Spleen (tissue), 7 donors: Measurements from ENCODE around the gene RNASE9.

Experiments used
- POLR2A ChIP-seq, 3 donors: fragments of 450-650 bp; IDR thresholded peaks; one replicate each; pipeline ENCODE4 v1.5.1; 2017; ENCODE audit warnings: antibody characterized with exemption in 3 of 3, mild to moderate bottlenecking in 1 of 3
- POLR2AphosphoS5 ChIP-seq, 3 donors: sonication (generic); formaldehyde crosslinking; IDR thresholded peaks; one replicate each; pipeline ENCODE4 v1.5.1; 2017; ENCODE audit warnings: antibody characterized with exemption in 3 of 3
- TF ChIP-seq, protein P1 (sequence below), 11 experiments: fragments of 200-600 bp in 7 of 11; fragments of 450-650 bp in 4 of 11; sonication (generic) in 4 of 11; IDR thresholded peaks in 8 of 11; conservative IDR thresholded peaks in 3 of 11; 1 replicate in 7 of 11; 2 replicates in 4 of 11; pipeline versions ENCODE4 v1.4.0 to v1.8.0; 2016 to 2021; ENCODE audit warnings: antibody characterized with exemption in 11 of 11, inconsistent platforms in 4 of 11, mild to moderate bottlenecking in 1 of 11
- donor health status: DM: no; HTN: no; CAD: no; lungs with moderate emphysema.
- donor health status: DM: no; HTN: no; CAD: no.
- donor health status: DM: no; HTN: no; CAD: no.

DNA sequence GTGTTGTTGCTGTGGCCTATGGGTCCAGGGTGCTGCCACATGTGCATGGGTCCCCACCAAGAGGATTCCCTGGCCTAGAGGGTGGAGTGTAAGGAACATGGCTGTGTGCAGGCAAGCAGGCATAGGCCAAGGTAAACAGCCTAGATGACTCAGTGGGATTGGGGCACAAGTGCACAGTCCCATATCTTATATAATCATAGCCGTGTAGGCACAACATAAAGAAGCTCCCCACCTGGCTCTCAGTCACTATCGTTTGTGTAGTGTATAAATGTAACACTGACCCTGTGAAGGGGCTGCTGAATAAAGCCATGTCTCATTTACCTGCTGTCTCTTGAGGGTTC, 46.0 kb upstream of the RNASE9 start:
- TF ChIP-seq, protein P1, sequence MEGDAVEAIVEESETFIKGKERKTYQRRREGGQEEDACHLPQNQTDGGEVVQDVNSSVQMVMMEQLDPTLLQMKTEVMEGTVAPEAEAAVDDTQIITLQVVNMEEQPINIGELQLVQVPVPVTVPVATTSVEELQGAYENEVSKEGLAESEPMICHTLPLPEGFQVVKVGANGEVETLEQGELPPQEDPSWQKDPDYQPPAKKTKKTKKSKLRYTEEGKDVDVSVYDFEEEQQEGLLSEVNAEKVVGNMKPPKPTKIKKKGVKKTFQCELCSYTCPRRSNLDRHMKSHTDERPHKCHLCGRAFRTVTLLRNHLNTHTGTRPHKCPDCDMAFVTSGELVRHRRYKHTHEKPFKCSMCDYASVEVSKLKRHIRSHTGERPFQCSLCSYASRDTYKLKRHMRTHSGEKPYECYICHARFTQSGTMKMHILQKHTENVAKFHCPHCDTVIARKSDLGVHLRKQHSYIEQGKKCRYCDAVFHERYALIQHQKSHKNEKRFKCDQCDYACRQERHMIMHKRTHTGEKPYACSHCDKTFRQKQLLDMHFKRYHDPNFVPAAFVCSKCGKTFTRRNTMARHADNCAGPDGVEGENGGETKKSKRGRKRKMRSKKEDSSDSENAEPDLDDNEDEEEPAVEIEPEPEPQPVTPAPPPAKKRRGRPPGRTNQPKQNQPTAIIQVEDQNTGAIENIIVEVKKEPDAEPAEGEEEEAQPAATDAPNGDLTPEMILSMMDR (IDR thresholded peaks at IDR 0.05 in 8 of 11, conservative IDR thresholded peaks at IDR 0.05 in 3 of 11): no peak
- TF ChIP-seq POLR2A (IDR thresholded peaks at IDR 0.05): no peak
- TF ChIP-seq POLR2AphosphoS5 (IDR thresholded peaks at IDR 0.05): no peak
